RPMI8226 (cell line): ENCODE data around the gene RAB7B.

Source experiments
- DNase-seq: peaks from one replicate; pipeline ENCODE4 v3.0.0-alpha.2; 2015

RAB7B gene

DNA sequence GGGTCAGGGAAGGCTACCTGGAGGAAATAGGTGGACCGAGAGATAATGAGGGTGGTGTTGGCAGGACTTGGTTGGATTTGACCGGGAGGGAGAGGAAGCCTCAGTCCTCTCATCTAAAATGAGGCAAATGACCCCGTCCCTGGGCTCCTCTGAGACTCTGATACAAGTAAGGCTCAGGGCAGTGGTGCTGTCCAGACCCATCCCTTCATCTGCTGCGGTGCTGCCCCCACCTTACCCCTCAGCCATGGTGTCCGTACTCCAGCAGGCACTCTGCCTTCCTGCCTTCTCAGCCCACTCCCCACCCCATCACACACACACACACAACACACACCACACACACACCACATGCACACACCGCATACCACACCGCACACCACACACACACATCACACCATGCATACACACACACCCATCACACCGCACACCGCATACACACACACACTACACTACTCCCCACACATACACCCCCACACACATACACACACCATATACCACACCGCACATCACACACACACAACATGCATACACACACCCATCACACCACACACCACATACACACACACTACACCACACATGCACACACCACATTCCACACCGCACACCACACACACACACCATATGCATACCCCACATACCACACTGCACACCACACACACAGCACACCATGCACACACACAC lies 30.6 kb downstream of the RAB7B start:
- DNase-seq: no peak

DNA sequence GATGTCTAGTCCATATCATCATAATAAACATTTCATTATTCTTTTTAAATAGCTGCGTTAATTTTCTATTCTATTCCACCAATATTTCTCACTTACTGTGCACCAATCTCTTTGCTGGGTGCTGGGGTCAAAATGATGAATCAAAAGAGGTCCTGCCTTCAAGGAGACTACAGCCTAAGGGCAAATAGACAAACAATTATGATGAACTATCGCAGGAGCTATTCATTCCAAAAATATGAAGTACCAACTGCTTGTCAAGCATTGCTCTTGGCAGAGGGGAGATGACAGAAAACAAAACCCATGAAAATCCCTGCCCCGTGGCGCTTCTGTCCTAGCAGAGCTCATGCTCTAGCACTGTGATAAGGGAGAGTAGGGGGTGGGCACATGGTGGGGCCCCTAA lies 31.1 kb downstream of the RAB7B start:
- DNase-seq: no peak

DNA sequence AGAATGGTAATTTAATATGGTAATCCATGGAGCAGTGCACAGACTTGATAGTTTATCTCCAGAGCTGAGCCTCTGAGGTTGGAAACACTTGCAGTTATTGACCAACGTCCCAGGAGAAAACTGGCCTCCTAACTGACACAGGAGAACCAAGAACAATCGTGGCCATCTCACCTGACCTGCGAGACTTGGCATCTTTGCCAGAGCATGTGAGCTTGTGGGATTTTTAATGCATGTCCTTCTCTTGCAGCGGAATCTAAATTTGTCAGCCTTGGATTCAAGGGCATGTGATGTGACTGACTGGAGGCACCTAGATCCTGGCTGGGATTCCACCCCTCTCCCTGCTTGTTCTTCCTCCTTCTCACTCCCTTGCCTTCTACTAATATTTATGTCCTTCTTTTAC lies 32.1 kb downstream of the RAB7B start:
- DNase-seq: no peak

DNA sequence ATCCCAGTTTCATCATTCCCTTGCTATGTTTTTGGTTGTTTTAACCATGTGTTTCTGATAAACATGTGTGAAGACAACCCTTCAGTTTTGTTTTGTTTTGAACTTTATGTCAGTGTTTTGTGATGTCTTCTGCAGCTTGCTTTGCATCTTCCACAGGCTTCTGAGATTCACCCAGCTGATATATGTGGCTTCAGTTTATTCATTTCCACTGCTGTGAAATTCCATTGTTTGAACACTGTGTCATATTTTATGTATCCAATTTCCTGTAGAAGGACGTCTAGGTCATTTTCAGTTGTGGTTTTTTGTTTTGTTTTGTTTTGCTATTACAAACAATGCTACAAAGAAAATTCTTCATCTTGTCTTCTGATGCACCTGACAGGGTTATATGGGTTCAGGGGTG lies 32.7 kb downstream of the RAB7B start:
- no peak for DNase-seq

DNA sequence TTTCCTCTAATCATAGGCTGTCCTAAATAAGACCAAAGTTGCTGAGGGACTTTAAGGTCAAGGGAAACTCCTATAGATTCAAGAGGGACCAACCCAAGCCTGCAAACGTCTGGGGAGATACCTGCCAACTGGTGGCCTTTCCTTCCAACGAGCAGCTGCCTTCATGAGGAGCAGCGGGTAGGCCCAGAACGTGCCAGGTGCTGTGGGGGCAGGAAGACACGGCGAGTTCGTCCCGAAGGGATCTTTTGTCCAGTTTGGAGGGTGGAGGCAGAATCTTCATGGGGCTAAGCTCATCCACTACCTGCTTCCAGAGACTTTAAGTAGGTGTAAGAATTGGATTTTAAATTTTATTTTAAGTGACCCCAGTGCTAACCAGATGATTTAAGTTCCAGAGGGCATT lies 34.0 kb downstream of the RAB7B start:
- DNase-seq: no peak

DNA sequence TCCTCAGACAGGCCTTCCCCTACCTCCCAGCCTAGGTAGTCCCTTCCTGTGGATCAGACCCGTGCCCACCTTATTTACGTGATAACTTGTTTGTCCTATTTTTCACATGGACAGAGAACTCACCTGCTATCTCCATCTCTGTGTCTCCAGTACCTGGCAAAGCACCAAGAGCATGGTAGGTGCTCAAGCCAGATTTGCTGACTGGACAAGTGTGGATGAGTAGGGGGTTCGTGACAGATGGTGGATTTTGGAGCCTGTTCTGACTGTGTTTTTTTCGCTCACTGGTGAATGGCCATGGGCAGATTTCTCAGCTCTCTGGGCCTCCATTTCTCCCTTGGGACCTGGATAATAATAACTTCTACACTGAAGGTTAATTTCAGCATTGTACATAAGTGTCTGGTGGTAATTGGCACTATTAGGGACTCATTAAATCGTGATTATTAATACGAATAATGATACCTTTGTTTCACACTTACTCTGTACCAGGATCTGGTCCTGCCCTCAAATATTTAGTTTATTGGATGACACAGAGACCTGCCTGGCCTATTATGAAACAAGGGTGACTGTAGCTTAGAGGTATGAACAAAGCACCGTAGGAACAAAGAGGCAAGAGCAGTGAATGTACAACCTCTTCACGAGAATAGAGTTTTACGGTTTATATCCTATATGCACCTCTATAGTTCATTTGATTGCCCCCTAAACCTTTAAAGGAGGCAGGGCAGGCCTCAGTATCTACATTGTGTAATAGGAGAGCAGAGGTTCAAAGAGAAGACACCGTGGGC lies 35.5 kb downstream of the RAB7B start:
- DNase-seq: no peak

DNA sequence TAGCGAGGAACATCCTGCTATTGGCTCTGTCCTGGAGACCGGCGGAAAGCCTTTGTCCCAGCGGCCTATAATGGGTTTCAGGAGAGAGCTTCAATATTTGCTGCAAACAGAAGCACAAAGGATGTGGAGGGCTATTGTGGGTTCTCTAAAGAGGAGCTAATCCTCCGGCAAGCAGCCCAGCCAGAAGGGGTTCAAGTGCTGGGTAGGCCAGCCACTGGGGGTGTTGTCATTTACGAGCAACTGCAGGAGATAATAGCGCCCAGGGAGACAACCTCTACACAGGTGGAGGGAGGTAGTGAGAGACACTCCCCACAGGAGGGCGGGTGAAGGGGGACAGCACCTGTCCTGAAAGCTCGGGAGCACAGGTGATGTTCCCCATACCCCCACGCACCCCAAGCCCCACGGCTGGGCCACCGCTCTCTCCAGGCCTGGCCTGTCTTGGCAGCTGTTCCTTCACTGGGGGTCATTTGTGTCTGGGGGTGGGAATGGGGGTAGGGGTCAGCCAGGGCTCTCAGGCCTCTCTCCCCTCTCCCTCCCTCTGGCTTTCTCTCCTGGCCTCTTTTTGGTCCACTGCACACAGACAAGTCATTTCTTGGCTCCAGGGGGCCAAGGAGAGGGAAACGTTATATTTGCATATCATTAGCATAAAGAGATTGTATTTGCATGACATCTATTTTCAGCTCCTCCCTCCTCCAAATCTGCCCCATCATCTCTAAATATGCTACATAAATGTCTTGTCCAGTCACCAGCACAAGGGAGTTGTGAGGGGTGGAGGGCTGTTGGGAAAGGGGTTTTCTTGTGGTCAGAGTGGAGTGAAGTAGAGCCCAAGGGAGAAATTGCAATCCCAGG lies 37.9 kb downstream of the RAB7B start:
- no peak for DNase-seq

DNA sequence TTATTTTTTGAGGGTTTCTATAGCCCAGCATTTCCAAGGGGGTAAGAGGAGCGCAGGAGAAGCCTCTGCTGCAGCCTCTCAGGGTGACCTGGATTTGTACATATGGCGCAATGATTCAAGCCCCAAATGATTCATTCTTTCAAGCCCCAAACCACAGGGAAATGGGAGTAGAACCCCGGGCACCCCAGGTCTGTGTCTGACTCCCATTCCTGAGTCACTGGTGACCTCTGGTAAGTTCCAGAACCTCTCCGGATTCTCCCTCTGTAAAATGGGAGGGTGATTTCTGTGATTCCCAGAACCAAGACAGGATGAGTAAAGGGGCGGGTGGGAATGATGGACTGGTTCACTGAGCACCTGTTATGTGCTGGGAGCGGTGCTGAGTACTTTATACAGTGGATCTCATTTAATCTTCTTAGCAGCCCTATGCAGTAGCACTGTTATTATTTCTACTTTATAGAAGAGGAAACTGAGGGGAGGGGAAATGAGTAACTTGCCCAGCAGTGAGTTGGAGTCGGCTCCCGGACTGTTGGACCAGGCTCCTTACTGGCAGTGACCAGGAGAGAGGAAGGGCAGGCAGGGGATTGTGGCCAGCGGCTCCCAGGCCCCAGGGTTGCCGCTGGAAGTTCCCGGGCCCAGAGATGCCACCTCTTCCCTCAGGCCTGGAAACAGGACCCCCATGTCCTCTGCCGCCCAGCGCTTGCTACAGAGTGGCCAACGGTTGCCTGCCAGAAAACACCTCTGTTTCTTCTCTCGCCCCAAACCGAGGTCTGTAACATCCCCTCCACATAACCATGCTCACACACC lies 39.6 kb downstream of the RAB7B start:
- DNase-seq: no peak

DNA sequence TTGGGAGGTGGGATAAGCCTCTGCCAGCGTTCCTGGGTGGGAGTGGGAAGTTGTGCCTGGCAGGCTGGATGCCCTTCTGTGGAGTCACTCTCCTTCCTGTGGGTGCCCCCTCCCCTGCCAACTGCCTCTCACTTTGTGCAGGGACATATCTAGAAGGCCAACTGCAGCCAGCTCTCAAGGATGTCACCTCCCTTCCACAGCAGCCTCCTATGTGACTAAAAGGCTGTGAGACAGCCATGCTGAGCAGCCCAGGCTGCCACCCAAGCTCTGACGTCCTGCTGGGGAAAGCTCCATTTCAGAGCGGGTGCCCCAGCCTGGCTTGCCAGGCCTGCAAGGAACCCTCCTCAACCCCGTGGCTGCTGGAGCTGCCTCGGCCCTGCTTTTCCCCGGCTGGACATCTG lies 40.4 kb downstream of the RAB7B start:
- no peak for DNase-seq

DNA sequence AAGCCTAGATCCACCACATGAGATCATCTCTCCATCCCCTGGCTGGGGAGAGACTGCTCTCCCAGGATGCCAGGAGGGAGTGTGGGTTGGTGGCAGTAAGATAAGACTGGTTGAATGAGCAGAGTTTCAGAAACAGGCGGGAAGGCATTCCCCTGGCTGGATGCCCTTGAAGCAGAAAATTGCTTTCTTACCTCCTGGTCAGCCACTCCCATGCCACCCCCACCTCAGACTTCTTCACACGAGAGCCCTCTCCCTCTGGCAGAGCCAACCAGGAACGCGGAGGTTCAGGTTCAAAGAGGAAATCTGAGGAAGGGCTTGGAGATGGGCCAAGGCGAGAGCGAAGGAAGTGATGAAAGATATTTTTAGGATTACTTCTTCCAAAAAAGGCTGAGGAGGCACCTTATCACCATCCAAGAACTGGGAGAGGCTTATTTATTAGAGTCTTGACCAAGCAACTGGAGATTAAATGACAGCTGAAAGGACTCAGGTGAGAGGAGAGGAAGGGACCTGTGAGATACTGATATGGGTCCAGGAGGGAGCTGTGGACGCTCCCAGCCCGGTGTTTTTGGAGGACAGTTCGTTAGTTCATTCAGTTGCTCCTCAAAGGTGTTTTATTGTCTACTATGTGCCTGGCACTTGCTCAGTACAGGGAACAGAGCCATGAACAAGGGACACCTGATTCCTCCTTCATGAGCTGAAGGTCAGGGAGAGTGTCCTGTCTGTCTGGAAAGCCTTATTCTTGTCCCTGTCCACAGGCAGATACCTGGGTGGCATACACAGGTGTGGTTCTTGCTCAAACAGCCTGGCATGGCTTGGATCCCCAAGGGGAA lies 41.0 kb downstream of the RAB7B start:
- no peak for DNase-seq

DNA sequence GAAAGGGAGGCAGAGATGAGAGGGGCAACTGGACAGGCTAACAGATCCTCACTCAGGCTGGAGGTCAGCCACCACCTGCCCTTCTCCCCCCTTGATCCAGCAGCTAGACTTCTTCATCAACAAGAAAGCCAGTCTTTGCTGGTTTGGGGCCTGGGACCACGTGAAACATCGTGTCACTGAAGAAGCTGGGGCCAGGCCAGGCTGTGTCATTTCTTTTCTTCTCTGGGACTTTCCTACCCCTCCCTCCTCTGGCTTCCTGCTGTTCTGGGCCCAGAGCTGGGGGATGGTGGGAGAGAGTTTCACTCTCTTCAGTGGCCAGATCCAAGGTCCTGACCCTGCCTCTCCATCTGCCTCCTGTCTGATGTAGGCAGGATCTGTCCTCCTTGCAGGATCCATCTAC lies 41.8 kb downstream of the RAB7B start:
- DNase-seq: peak; percentile 25

DNA sequence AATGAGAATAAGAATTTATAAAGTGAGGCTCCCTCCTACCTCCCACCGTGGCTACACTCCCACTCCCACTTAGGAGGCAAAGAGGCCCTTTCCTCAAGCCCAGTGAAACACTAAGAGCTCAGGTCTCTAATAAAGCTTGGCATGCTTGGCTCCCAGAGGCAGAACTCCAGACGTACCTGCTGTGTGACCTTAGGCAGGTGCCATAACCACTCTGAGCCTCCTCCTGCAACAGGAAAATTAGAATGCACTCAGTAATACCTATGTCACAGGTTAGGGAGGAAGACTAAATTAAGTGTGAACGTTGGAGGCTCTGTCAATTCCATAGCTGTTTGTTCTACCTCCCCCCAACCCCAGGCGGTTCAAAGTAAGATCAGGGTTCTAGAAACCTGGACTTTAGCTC lies 43.4 kb downstream of the RAB7B start:
- DNase-seq: no peak

DNA sequence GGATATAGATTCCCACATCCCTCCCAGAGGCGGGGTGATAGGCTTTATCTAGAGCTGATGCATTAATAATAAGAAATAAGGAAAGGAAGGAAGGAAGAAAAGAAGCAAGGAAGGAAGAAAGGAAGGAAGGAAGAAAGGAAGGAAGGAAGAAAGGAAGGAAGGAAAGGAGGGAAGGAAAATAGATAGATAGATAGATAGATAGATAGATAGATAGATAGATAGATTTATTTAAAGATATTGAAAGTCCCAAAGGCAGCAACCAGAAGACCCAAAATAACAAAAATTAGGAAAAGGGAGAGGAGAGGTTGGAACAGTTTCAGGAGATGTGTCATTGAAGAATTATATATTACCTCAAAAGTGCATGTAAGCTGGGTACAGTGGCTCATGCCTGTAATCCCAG lies 47.7 kb downstream of the RAB7B start:
- no peak for DNase-seq

DNA sequence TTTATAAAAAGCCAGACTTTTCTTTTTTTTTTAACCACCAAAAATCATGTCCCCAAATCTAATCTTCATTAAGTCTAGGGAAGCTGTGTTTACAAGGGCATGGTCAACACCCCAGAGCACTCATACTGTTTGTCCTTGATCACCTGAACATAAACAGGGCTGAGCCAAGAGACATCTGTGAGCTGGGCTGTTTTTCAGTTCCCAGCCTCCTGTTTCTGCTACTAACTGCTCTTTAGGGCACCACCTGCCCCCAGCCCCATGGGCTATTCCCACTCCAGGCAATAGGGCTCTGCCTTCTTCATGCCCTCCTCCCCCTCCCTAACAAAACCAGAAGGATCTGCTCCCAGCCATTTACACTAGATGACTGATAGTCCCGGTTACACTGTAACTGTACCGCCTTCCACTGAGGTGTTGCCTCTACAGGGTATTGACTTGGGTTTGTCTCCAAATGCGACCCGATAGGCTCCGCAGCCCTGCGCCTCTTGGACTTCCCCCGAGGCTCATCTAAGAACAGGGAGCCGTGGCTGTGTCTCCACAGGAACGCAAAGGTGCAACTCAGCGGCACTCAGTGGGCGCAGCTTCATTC lies 48.3 kb downstream of the RAB7B start:
- DNase-seq: no peak

DNA sequence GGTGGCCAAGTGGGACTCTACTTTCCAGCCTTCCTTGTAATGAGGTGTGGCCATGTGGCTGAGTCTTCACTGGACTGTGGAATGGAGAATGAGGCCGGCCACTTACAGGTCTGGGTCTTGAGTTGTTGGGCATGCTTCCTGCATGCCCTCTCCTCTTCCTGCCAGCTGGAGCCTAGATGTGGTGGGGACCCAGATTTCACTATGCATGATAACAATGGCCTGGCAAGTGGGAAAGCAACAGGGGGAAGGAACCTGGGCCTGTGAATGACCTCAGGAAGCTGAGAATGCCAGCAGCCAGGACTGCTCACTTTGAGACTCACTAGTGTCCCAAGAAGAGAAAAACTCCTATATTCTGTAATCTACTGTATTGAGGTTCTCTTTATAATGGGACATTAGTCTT lies 51.4 kb downstream of the RAB7B start:
- DNase-seq: no peak

DNA sequence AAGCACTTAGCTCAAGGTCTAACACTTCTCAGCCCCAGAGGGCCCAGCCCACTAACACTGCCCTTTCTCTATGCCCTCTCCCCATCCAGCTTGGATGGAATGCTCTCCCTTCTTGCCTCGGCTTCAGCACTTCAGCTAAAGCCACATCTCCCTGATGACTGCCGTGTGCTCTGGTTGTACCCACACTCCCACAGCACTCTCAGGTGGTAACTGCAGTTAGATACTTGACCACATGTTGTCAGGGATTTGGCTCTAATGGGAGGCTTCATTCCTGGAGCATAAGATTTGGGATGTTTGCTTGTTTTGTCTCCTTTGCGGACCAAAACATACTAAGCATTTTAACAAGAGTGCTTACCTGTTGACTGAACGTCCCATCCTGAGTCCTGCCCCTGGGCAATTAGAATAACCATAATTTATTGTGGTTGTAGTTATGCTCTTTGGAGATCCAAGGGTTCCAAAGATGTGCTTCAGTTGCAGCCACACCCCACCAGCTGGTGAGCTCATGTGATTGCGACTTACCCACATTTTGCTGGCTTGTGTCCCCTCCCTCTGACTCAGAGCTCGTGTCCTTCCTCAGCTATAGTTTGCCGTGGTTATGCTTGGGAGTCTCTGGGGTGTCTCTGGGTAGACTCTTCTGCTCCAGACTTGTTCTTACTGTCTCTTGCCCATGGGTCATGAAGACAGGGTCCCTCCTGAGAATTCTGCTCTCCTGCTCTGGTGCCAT lies 52.2 kb downstream of the RAB7B start:
- DNase-seq: no peak

DNA sequence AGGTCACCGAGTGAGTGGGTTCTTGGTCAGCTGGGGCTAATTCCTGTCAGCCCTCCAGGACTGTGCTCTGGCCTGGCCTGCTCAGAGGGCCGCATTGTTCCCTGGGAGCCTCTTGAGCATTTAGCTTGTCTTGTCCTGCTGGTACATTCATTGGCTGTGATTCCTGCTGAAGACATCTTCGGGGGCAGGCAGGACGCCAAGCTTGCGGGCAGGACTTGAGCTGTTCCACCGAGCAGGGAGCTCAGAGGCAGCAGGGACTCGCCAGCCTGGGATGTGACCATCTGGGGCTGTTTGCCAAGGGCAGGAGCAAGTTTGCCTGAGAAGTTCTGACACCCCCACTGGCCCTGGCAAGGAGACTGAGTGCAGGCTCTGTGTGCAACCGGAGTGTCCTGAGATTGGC lies 52.9 kb downstream of the RAB7B start:
- DNase-seq: no peak

DNA sequence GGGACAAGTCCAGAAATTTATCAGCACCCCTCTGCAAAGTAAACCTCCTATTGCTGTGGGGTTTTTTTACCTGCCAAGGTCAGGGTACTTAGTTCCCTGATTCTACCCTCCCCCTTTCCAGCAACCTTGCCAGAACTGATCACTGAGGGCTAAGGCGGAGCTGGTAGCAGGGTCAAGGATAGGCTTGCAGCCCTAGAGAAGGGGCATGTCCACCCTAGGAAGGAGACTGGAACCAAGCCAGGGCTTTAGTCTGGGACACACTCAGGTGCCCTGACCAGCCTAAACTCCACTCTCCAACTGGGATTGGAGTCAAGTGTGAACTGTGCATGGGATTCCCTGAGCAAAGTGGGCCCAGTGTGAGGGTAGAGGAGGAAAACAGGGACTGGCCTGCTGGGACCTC lies 53.4 kb downstream of the RAB7B start:
- no peak for DNase-seq

DNA sequence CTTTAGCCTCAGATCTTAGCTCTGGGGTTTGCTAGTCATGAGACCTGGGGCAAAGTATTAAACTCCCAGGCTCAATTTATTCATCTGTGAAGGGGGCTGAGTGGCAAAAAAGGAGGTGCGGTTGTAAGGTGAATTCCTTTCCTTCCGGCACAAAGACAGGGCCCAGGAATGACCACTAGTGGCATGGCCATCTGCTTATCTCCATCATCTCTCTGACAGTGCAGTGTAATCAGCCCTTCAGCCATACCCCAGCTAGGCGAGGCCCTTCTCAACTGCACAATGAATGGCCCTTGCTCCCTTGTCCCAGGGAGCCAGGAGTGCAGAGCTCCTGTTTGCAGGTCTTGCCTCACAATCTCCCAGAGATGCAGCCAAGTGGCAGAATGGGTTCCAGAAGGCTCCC lies 54.3 kb downstream of the RAB7B start:
- no peak for DNase-seq

DNA sequence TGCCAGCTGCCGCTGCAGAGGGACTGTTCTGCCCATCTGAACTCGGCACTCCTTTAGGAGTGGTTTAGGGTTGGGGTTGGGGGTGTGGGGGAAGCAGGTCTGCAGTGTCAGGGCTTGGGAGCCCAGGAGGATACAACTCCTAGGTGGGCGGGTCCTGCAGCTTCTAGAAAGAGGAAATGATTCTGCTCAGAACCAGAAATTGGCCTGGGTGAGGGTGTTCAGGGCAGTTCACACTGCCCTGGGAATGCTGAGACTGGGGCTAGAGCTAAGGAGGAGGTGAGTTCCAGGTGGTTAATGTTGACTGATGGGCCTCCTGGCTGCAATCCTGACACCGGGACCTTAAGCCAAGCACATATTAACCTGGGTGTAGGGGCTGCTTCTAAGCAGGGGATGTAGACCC lies 55.2 kb downstream of the RAB7B start:
- peak; percentile 81 for DNase-seq

DNA sequence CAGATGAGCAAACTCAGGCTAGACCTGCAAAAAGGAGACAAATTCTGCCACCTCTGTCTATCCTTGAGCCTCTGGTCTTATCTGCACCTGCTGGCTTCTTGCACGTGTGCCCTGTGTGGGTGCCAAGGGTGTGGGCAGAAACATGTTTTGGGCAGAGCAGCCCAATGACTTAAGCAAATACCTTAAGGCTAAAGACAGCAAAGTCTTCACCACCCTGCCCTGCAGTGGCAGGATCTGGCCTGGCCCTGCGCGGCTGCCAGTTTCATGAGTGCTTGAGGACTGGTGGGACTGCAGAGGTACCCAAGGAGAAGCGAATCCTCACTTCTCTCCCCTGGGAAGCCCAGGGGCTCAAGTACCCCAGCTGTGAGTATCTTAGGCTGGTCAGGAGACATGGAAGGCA lies 56.2 kb downstream of the RAB7B start:
- DNase-seq: peak; percentile 93
